ENCODE data around the gene HAUS2.
A peak's percentile ranks its signal among the peaks of the same experiment; 100 is the strongest.
"Not testable (repeated sequence)": the region's sequence is repeated elsewhere in the genome, so short reads cannot be mapped to it uniquely, and the experiment has no call there.

Gene HAUS2

DNA sequence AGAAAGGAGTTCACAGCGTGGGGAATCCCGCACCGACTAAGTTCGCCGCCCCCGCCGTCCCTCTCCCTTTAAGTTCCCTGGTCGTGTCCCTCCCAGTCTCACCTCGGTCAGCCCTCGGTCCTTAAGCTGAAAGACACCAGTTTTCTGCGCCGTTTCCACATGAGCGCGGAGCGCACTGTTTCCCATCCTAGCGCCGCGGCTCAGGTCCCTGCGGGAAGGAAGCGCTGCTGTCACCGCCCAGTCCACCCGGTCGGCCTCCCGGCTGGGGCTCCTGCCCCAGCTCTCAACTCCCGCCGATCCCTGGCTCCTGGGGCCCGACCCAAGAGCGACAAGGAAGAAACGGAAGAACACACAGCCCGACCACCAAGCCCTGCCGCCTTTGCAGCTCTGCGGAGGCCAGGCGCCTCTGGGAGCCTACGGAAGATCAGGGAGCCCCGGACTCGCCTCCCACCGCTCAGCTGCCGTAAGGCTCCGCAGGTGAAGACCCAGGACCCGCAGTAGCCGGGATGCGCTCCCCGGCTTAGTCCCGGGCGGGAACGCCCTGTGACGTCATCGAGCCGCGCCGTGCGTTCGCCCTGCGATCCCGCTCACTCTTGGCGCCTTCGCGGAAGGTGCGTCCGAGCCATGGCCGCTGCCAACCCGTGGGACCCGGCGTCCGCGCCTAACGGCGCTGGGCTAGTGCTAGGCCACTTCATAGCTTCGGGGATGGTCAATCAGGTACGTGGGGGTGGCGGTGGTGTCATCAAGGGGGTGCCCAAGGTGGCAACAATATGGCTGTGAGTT is at the start of gene HAUS2, which contains the start of gene LRRC57:
HAUS2 (plus strand) TSS at position 590 of the 783 bp plus-strand sequence; CDS start at position 625, 35 bp downstream.
LRRC57 (minus strand) TSS at position 545 of the 783 bp plus-strand sequence; CDS start at position 186, 359 bp downstream.
- no peak for DNase-seq

DNA sequence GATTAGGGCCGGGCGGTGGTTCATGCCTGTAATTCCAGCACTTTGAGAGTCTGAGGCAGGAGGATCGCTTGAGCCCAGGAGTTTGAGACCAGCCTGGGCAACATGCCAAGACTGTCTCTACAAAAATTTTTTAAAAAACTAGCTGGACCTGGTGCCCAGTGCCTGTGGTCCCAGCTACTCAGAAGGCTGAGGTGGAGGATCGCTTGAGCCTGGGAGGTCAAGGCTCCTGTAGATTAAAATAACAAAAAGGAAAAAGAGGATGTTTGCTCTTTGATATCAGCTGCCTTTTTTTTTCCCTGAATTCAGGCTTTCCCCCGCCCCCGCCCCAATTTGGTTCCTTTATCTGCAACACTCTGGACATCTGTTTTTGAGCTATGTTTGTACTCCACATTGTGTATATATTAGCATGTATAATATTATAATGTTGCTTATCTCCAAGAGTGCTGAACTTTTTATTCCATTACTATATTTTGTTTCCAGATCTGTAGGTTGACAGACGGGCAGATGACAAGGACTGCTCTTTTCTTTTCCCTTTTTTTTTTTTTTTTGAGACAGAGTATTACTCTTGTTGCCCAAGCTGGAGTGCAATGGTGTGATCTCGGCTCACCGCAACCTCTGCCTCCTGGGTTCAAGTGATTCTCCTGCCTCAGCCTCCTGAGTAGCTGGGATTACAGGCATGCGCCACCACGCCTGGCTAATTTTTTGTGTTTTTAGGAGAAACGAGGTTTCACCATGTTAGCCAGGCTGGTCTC is 48.6 kb upstream of the HAUS2 start:
- DNase-seq, result no peak

DNA sequence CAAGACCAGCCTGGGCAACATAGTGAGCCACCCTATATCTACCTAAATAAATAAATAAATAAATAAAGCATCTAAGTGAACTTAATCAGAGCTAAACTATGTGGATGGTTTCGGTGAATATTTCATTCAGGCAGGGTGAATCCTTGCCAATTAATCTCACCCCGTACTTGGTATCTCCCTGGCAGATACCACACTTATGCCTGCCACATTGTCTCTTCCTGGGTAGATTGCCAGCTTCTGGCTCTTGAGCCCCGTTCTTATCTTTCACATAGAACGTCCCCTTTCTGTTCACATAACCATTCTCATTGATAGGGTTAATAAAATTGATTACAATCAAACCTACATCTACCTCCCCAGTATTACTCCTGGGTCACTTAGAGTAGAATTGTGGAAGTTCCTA is 46.2 kb upstream of the HAUS2 start:
- DNase-seq, result no peak

DNA sequence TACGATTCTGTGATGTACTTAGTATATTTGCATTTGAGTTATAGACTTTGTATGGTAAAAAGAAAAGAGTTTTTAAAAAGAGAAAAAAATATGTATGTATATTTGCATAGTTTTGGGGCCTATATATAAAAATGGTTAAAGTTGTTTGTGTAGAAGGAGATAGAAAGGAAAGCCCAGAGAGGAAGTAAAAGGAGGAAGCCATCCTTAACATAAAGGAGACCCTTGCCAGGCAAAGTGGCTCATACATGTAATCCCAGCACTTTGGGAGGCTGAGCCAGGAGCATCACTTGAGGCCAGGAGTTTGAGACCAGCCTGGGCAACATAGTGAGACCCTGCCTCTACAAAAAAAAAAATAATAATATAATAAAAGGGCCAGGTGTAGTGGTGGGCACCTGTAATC is 44.8 kb upstream of the HAUS2 start:
- no peak for DNase-seq

DNA sequence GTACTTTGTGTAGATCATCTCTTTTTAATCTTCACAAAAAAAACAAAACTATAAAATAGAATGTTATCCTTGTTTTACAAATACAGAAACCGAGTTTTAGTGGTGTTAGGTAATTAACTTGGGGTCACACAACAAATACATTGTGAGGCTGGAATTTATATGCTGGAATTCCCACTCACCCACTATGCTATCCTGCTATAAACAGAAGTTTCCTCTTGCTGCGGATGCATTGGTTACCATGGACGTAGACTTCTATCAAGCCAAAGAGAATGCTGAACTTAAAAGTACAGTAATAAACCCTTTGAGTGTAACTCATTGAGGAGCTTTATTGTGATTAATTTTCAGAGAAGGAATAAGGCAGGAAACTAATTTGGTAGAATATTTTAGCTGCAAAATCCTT is 44.0 kb upstream of the HAUS2 start:
- DNase-seq, result no peak

DNA sequence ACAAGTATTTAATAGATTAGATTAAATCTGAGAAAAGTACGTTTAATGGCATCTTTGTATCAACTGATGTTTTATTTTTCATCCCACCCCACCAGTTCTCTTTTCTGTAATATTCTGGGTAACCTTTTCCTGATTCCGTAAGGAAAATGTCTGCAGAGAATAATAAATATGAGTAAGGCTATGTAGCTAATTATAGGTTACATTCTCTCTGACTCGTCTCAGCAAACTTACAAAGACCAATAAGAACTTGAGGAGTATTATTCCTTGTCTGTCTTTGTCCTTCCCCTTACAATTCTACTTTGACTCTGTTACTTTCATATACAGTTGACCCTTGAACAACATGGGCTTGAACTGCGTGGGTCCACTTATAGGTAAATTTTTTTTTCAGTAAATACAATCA is 41.1 kb upstream of the HAUS2 start:
- DNase-seq, result no peak

DNA sequence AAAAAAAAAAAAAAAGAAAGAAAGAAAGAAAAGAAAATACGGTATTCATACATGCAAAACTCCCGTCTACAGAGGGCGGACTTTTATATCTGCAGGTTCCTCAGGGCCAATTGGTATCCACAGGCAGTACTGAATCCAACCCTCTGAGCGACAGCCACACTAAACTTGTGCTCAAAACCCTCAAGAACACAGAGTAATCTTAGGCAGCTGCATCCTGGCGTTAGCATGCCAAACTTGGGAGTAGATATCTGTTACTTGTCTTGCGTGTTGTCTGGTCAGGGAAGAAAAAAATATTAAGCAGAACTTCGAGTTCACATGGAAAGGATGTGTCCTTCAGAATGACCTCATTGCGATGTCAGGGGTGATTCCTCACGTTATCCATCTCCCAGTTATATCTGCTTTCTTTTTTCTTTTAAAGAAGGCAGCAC is 40.4 kb upstream of the HAUS2 start:
- DNase-seq, result no peak

DNA sequence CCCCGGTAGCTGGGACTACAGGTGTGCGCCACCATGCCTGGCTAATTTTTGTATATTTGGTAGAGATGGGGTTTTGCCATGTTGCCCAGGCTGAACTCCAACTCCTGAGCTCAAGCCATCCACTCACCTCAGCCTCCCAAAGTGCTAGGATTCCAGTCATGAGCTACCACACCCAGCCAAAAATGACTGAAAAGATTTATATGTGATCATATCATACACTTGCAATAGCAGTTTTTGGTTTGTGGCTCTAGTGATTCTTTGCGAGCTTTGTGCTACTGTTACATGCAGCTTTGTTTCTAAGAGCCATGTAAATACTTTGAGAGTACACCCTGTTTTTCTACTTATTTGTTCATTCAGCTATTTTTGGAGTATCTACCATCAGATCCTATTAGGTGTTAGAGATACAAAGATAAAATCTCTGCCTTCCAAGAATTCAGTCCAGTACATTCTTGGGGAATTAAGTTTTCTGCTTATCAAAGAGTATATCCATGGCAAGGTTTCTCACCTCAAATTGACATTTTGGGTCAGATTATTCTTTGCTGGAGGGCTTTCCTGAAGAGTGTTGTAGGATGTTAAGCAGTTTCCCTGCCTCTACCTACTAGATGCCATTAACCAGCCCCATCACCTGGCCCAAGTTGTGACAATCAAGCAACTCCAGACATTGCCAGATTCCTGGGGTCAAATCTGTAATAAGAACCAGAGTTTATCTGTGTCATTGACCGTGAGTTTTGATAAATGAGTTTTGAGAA is 38.2 kb upstream of the HAUS2 start:
- DNase-seq, result no peak

DNA sequence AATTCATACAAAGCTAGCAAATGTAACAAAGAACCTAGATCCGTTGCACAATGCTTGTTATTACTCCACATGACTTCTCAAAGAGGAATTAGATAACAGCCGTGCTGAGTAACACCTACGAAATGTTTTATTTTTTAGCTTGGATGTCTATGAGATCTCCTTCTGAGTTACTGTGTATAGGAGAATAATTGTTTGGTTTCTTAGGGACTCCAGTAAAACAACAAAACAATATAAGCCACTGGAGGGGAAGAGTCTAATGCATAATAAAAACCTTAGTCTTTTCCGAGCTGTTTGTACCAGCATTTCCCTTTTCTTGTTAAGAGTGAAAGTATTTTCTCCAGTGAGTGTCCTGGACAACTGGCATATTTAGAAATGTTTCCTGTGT is 37.6 kb upstream of the HAUS2 start:
- no peak for DNase-seq

DNA sequence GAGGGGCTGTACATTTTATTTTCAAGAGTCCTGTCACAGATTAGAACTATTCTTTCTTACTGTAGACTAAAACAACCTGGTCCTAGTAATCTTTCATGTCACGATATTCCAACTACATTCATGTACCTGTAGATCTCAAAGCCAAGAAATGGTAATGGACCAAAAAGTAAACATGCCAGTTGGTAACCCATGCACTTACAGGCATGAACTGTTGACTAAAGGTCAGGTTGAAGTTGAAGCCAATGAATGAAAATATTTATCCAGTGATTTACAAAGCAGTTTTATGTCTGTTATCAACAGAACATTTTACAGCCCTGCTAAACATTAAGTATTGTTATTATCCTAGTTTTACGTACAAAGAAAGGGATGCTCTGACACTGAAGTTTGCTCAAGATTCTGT is 25.3 kb upstream of the HAUS2 start:
- no peak for DNase-seq

DNA sequence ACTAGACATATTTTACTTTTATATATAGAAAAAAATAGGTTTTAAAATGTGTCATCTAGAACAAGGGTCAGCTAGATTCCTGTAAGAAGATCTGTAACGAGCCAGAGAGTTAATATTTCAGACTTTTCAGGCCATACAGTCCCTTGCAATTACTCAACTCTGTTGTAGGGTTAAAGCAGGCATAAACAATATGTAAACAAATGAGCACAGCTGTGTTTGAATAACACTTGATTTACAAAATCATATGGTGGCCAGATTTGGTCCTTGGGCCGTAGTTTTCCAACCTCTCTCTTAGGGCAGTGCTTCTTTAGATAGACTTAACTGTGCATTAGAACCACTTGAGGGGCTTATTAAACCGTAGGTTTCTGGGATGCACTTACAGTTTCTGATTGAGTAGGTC is 19.7 kb upstream of the HAUS2 start:
- no peak for DNase-seq

DNA sequence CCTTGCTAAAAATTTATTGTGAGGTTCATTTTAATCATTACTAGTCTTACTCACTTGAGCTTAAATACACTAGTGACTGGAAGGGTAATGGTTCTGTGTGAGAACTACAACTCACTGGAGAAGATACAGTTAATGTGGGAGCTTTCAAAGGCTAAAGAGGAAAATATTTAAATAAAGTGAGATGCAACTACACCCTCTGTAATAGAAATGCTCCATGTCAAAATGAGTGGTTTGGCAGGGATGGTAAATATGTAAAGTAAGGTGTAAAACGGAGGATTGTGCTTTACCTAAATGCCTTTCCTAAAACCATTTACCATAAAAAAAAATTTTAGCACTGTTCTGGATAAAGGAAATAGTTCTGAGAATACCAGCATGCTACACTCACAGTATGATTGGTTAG is 15.4 kb upstream of the HAUS2 start:
- no peak for DNase-seq

DNA sequence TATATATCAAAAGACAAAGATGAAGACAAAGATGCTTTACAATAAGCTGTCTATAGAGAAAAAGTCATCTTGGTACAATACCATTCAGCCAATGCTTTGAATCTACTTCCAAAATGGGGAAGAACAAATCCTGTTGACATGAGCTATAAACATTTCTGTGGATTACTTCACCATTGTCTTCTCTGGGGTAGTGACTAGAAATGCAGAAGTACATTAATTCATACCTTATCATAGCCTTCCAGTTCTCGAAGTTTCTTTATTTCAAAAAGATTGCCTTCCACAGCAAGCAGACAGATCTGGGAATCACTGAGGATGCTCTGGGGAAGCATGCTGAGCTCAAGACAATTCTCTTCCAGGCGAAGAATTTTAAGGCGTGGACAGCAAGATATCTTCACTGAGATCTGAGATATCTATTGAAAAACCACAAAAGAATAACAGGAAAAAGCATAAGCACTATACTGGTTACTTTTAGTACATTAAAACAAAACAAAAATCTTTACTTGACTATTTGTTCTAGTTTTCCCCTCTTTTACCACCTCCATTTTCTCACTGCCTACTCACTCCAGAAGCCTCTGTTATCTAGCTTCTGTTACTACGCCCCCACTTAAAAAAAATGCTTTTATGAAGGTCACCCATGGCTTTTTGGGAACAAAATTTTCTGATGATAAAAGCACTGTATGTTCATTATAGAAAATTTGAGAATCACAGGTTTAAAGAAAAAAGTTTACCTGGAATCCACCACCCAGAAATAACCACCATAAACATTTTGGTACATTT is 3.6 kb upstream of the HAUS2 start:
- peak; percentile 33 for DNase-seq

DNA sequence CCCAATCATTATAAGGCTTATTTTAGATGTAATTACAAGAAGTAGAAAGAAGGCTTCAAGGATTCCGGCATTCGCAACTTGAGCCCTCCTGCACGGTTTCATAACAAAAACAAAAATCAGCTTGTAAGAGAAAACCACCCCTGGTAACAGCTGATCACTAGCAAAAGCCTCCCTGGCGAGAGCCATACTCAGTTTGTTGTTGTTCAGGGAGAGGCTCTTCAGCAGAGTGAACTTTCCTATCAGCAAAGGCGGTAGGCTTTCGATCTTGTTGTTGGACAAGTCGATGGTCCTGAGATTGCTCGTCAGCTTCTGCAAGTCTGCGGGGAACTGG is 755 bp upstream of the HAUS2 start:
- DNase-seq, result no peak

DNA sequence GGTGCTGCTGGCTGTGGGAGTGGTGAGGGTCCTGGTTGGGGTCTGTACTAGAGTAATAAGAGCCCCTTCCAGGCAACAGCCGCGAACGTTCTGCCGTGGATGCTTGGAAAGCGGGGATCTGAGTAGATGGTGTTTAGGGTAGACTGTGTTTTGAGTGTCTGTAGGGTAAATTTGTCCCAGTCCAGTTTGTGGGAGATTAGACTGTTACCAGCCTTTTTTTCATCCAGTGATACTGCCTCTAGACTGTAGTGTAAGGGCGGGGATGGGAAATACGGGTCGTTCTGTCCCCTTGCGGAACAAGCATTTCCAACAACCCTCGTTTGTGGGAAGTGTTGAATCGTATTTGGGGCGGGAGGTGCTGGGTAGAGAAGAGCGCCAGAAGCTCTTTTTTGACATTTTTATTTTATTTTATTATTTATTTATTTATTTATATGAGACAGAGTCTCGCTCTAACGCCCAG is 424 bp downstream of the HAUS2 start:
- DNase-seq, result no peak

DNA sequence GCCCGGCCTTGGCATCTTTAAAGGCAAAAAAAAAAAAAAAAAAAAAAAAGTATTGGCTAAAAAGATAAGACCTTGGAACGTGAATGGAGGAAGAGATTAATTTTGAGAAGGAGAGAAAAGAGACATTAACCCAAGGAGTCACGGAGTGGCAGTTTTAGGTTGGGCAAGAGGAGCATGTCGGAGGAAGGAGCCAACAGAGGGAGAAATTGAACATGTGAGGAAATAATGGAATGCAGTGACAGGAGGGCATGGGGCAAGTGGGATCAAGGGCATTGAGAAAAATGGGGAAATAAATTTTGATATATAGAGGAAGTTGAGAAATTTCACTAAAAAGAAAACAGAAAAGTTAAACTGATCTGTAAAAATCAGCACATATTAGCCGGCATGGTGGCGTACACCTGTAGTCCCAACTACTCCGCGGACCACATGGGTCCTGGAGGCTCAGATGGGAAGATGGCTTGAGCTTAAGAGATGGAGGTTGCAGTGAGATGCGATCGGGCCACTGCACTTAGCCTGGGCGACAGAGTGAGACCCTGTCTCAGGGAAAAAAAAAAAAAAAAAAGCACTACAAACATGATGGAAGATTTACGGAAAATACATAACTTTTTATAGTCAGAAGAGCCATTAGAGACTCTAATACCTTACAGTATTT is 1.2 kb downstream of the HAUS2 start:
- DNase-seq, result no peak

DNA sequence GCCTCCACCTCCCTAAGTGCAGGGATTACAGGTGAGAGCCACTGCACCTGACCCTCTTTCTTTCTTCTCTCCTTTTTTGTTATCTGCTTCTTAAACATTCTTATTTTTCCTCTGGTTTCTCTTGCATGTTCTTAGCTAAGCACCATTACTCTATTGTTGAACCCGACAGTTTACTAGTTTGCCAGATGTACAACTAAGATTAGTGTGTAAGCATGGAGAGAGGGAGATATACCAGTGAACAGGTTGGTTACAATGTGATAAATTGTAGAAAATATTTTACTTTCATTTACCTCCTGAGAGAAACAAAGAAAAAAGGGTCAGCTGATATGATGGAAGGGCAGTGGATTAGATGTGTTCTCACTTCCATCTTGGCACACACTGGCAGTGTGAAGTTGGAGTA is 4.9 kb downstream of the HAUS2 start:
- no peak for DNase-seq

DNA sequence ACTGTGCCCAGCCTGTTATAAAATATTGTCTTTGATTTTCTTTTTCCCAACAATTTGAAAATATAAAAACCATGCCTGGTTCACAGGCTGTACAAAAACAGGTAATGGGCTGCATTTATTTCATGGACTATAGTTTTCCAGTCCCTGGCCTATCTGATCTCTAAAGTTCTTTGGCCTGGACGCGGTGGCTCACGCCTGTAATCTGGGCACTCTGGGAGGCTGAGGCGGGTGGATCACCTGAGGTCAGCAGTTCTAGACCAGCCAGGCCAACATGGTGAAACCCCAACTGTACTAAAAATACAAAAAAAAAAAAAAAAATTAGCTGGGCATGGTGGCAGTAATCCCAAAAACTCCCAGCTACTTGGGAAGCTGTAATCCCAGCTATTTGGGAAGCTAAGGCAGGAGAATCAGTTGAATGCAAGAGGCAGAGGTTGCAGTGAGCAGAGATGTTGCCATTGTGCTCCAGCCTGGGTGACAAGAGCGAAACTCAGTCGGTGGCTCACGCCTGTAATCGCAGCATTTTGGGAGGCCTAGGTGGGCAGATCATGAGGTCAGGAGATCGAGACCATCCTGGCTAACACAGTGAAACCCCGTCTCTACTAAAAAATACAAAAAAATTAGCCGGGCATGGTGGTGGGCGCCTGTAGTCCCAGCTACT is 8.0 kb downstream of the HAUS2 start:
- not testable (repeated sequence) for DNase-seq

DNA sequence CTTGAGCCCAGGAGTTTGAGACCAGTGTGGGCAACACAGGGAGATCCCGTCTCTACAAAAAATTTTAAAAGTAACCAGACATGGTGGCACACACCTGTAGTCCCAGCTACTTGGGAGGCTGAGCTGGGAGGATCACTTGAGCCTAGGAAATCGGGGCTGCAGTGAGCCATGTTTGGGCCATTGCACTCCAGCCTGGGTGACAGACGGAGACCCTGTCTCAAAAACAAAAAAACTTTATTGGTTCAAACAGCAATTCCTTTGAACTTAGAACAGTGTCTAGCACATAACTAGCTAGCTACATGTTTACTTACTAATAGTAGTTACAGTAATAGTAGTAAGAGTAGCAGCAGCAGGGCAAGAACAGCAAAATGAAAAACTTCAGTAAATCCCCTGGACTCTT is 10.1 kb downstream of the HAUS2 start:
- DNase-seq, result no peak

DNA sequence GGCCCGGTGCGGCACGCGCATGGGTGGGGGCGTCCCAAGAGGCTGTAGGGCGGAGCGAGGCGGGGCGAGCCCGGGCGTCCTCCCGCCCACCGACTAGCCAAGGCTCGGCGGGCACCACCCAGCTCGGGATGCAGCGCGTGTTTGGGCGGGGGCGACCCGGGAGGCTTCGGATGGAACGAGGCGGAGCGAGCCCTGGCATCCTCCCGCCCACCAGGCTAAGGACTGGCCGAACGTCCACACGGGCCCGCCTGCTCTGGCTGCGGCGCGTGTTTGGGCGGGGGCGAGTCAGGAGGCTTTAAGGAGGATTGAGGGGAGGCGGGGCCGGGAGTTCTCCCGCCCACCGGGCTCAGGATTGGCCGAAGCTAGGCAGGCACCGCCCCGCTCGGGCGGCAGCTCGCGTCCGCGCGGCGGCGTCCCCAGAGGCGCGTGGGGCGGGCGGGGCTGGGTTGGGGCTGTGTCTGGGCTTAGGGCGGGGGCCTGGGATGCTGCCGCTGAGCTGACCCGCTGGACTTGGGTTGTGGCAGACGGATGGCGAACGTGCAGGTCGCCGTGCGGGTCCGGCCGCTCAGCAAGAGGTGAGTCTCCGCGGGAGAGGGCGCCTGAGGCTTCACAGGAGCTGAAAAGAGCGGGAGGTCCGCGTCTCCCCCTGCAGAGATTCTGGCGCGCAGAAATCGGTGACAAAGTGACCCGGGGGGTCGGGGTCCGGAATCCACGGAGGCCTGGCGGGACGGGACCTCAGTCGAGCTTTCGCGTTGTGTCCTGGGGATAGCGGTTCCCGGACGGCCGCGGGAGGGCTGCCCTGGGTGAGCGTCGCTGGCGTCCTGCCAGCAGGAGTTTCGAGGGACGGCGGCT is 26.8 kb downstream of the HAUS2 start, which contains the start of gene STARD9:
STARD9 (plus strand) TSS at position 419 of the 852 bp plus-strand sequence; CDS start at position 529, 110 bp downstream.
- DNase-seq, result peak; percentile 70
